Inflammatory macrophage (primary cell): ENCODE measurements around the gene YRDC.

ENCODE experiments used
- DNase-seq, 2 donors: peaks; one replicate each; pipeline ENCODE4 v3.0.0-alpha.2; 2020 to 2022

Gene YRDC

GRCh38 chr1:37765916-37766664 is 41.9 kb downstream of the YRDC start:
- DNase-seq, result no peak

GRCh38 chr1:37764888-37765441 is 43.0 kb downstream of the YRDC start, which contains the start of gene EPHA10:
EPHA10 (minus strand) TSS chr1:37765120; CDS start chr1:37765066, 54 bp downstream.
- DNase-seq, result no peak

GRCh38 chr1:37764414-37764825 is 43.6 kb downstream of the YRDC start:
- peak; percentile 14 to 36 for DNase-seq

GRCh38 chr1:37763791-37764413 is 44.1 kb downstream of the YRDC start:
- DNase-seq, result no peak

- no peak for DNase-seq
Measured at GRCh38 chr1:37762516-37762915, 45.5 kb downstream of the YRDC start.

GRCh38 chr1:37761416-37762095 is 46.5 kb downstream of the YRDC start:
- DNase-seq, result no peak

GRCh38 chr1:37759451-37759850 is 48.6 kb downstream of the YRDC start:
- no peak for DNase-seq

GRCh38 chr1:37755951-37756560 is 52.0 kb downstream of the YRDC start:
- peak; percentile 47 to 59 for DNase-seq

GRCh38 chr1:37755290-37755689 is 52.7 kb downstream of the YRDC start:
- peak; percentile 6 to 25 for DNase-seq

- DNase-seq, result no peak
Measured at GRCh38 chr1:37753473-37754321, 54.3 kb downstream of the YRDC start.
